Transverse colon (tissue), 4 donors: ENCODE data around the gene PACS2.

Experiments
- EP300 ChIP-seq: sonication (generic); formaldehyde crosslinking; IDR thresholded peaks from one replicate; pipeline ENCODE4 v1.6.1; 2017; ENCODE audit warnings: antibody characterized with exemption, low read depth
- POLR2AphosphoS5 ChIP-seq, 3 donors: sonication (generic); formaldehyde crosslinking; IDR thresholded peaks; one replicate each; pipeline ENCODE4 v1.6.1; 2016; ENCODE audit warnings: antibody characterized with exemption in 3 of 3
- TF ChIP-seq, protein P1 (sequence below), 5 experiments: fragments of 200-600 bp in 3 of 5; fragments of 450-650 bp in 2 of 5; sonication (generic) in 3 of 5; IDR thresholded peaks; 1 replicate in 2 of 5; 2 replicates in 3 of 5; pipeline ENCODE4 v1.5.1; 2016 to 2017; ENCODE audit warnings: antibody characterized with exemption in 5 of 5, inconsistent platforms in 3 of 5, mild to moderate bottlenecking in 2 of 5, moderate library complexity in 1 of 5

DNA sequence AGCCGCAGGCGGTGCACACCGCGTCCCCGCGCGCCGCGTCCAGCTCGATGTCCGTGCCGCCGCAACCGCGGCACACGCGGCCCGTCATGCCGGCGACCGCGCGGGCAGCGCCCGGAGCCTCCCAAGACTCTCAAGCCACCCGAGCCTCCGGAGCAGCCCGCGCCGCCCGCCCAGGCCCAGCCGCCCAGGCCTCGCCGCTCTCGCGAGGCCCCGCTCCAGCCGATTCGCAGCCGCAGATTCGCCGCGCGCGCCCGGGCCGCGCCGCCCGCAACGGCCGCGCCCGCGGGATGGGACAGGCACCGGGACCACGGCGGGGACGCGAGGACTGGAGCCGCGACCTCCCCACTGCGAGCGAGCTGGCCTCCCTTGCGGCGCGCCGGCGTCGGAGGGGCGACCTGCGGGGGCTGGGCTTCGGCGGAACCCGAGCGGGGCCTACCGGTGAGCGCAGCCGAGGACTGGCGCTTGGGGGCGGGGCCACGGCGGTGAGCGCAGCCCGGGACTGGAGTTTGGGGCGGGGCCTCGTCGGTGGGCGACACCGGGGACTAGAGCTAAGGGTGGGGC, 13.9 kb upstream of the PACS2 start, which contains the start of gene BRF1:
- TF ChIP-seq EP300, result no peak
- TF ChIP-seq, protein P1, sequence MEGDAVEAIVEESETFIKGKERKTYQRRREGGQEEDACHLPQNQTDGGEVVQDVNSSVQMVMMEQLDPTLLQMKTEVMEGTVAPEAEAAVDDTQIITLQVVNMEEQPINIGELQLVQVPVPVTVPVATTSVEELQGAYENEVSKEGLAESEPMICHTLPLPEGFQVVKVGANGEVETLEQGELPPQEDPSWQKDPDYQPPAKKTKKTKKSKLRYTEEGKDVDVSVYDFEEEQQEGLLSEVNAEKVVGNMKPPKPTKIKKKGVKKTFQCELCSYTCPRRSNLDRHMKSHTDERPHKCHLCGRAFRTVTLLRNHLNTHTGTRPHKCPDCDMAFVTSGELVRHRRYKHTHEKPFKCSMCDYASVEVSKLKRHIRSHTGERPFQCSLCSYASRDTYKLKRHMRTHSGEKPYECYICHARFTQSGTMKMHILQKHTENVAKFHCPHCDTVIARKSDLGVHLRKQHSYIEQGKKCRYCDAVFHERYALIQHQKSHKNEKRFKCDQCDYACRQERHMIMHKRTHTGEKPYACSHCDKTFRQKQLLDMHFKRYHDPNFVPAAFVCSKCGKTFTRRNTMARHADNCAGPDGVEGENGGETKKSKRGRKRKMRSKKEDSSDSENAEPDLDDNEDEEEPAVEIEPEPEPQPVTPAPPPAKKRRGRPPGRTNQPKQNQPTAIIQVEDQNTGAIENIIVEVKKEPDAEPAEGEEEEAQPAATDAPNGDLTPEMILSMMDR (IDR thresholded peaks at IDR 0.05), result no peak
- TF ChIP-seq POLR2AphosphoS5 (IDR thresholded peaks at IDR 0.05), result peak; percentile 63 to 84 (median 84)
